ENCODE measurements around the gene ENOX2. TPM values are rescaled to one million over a fixed set of nuclear protein-coding genes. Genes with fewer than 3 reads are reported as not detected.

The ENOX2 gene
- total and polyA plus RNA-seq, 2 of the 13 experiments (the other 11 are each of a cell fraction or from before 2014, with no cell fraction given): 5.9 to 8.5 TPM

- ChIA-PET CTCF (ENCODE audit: low intra/inter-chr PET ratio, low total read pairs) (no interaction called here), POLR2A (no interaction called here)
- TF ChIP-seq PAWR (CRISPR knock-in tag; IDR thresholded peaks at IDR 0.05; ENCODE audit: borderline replicate concordance) (no peak), ZNF709 (CRISPR knock-in tag; IDR thresholded peaks at IDR 0.05) (no peak), ZFYVE20 (CRISPR knock-in tag; IDR thresholded peaks at IDR 0.05; ENCODE audit: borderline replicate concordance, low read depth) (no peak), MLLT10 (CRISPR knock-in tag; IDR thresholded peaks at IDR 0.05) (no peak), ZNF484 (CRISPR knock-in tag; IDR thresholded peaks at IDR 0.05; ENCODE audit: borderline replicate concordance, low read depth) (no peak), SNAPC2 (CRISPR knock-in tag; IDR thresholded peaks at IDR 0.05) (no peak), SKI (IDR thresholded peaks at IDR 0.05; ENCODE audit: partially characterized antibody) (no peak), ZNF780A (CRISPR knock-in tag; IDR thresholded peaks at IDR 0.05) (no peak), FOXA3 (CRISPR knock-in tag; IDR thresholded peaks at IDR 0.05) (no peak), NFYC (CRISPR knock-in tag; IDR thresholded peaks at IDR 0.05) (no peak), SOX5 (CRISPR knock-in tag; IDR thresholded peaks at IDR 0.05; ENCODE audit: borderline replicate concordance) (no peak), E2F5 (CRISPR knock-in tag; conservative IDR thresholded peaks at IDR 0.05) (no peak), ZNF790 (CRISPR knock-in tag; IDR thresholded peaks at IDR 0.05; ENCODE audit: borderline replicate concordance) (no peak), KMT2A (CRISPR knock-in tag; IDR thresholded peaks at IDR 0.05) (no peak)
- Histone ChIP-seq H4K20me1 (ENCODE audit: insufficient read depth, low read length) (no peaks in the 10 kb centered on the region), H3K27me3 (ENCODE audit: control insufficient read depth in 1 of 2, insufficient read depth in 2 of 2, low read length in 2 of 2) (no peaks in the 10 kb centered on the region), H3K9ac (ENCODE audit: insufficient read depth, low read depth, low read length) (no peak overlapping the region), H3K79me2 (ENCODE audit: insufficient read depth, low read length) (no peaks in the 10 kb centered on the region), H3K4me2 (ENCODE audit: low read depth, low read length) (no peak overlapping the region), H3K4me1 (ENCODE audit: insufficient read depth, low read length) (no peaks in the 10 kb centered on the region), H2AFZ (ENCODE audit: low read length) (no peak overlapping the region), H3K36me3 (replicated peaks in 1 of 2; ENCODE audit: control insufficient read depth in 1 of 2, insufficient read depth in 2 of 2, low read length in 2 of 2) (no peaks in the 10 kb centered on the region), H3K27ac (ENCODE audit: extremely low read length, insufficient read depth, low read length) (no peak overlapping the region), H3K4me3 (replicated peaks in 1 of 3; ENCODE audit: insufficient read depth in 1 of 3, low read depth in 2 of 3, low read length in 3 of 3) (no peak overlapping the region), H3K9me3 (ENCODE audit: low read length) (no peaks in the 10 kb centered on the region)
- BruUV-seq (replicated peaks): no TSS peak
- FAIRE-seq (no peak), ATAC-seq (no peak), DNase-seq (ENCODE audit: low spot score) (no peak)
- in situ Hi-C loops (cut with HindIII; ENCODE audit: extremely low pct_ligation_motif_present, low pct_unique_long_range_greater_than_20kb): no loop called here
- intact Hi-C loops (cut with micrococcal nuclease; ENCODE audit: unreplicated experiment): no loop called here
- WGBS (ENCODE audit: low lambda C conversion rate): 96% methylated on average over 2 of the region's 2 CpGs
Measured at GRCh38 chrX:130786030-130786429, 117.0 kb downstream of the ENOX2 start.

Measured in HepG2 (cell line).